HepG2 (cell line): ENCODE measurements around the gene RASA4. TPM values are rescaled to one million over a fixed set of nuclear protein-coding genes. Genes with fewer than 3 reads are reported as not detected.
"Not testable (repeated sequence)": the region's sequence is repeated elsewhere in the genome, so short reads cannot be mapped to it uniquely, and the experiment has no call there.

ENCODE experiments used
- ATAC-seq: fragments of 200-7000 bp; cut with Tn5 transposase; 3 replicates; pipeline ENCODE4 v1.9.1; 2020; ENCODE audit warnings: mild to moderate bottlenecking, moderate library complexity
- Bru-seq: library from RNA; stranded (reverse); fragments of 400-500 nt; gene quantifications from one replicate; lab custom pipeline; 2021; lab: Mats Ljungman, UMichigan
- BruChase-seq, 2 experiments: library from RNA; stranded (reverse); fragments of 400-500 nt; gene quantifications; one replicate each; lab custom pipeline; 2021; lab: Mats Ljungman, UMichigan
- BruUV-seq: library from RNA; stranded (reverse); fragments of 400-500 nt; replicated peaks from 2 replicates; lab custom pipeline; 2021; lab: Mats Ljungman, UMichigan
- CTCF ChIA-PET: fragments of 300-600 bp; formaldehyde crosslinking; extraction: SDS; loops from one replicate; lab custom pipeline; 2021; ENCODE audit warnings: low total read pairs, inconsistent platforms, low intra/inter-chr PET ratio; lab: Yijun Ruan, JAX
- POLR2A ChIA-PET: fragments of 350-600 bp; sonication (Branson Sonifier 250); formaldehyde crosslinking; loops from one replicate; lab custom pipeline; 2020; ENCODE audit warnings: antibody characterized with exemption, inconsistent platforms; lab: Yijun Ruan, JAX
- DNase-seq: peaks from one replicate; pipeline ENCODE4 v3.0.0-alpha.2; 2015; ENCODE audit warnings: low spot score
- FAIRE-seq: peaks from 3 replicates; lab custom pipeline; 2011; peaks lifted over from hg19 to GRCh38; lab: Jason Lieb, UNC
- H2AFZ ChIP-seq: one replicate; pipeline ENCODE4 v1.6.1; 2011; ENCODE audit warnings: low read length, inconsistent platforms
- H3K27ac ChIP-seq: fragments of 300-600 bp; 3 replicates; pipeline ENCODE4 v1.8.0; 2011; ENCODE audit warnings: mixed run types, mild to moderate bottlenecking, mixed read lengths, low read length, inconsistent platforms; ENCODE audit not compliant: insufficient read depth; ENCODE audit errors: extremely low read length
- H3K27me3 ChIP-seq, 2 experiments: fragments of 200-600 bp in 1 of 2; 2 replicates in 1 of 2; 3 replicates in 1 of 2; pipeline versions ENCODE4 v1.6.0 to v1.8.0; 2011; ENCODE audit warnings: low read length in 2 of 2, mild to moderate bottlenecking in 2 of 2, moderate library complexity in 2 of 2, inconsistent platforms in 1 of 2; ENCODE audit not compliant: insufficient read depth in 2 of 2, control insufficient read depth in 1 of 2
- H3K36me3 ChIP-seq, 2 experiments: fragments of 200-600 bp in 1 of 2; replicated peaks in 1 of 2; 2 replicates in 1 of 2; 3 replicates in 1 of 2; pipeline versions ENCODE4 v1.5.1 to v1.8.0; 2011; ENCODE audit warnings: low read length in 2 of 2, inconsistent platforms in 1 of 2; ENCODE audit not compliant: insufficient read depth in 2 of 2, control insufficient read depth in 1 of 2
- H3K4me1 ChIP-seq: 2 replicates; pipeline ENCODE4 v1.5.1; 2012; ENCODE audit warnings: low read length, inconsistent platforms; ENCODE audit not compliant: insufficient read depth
- H3K4me2 ChIP-seq: 2 replicates; pipeline ENCODE4 v1.6.0; 2011; ENCODE audit warnings: low read depth, low read length, inconsistent platforms
- H3K4me3 ChIP-seq, 3 experiments: fragments of 200-600 bp in 1 of 3; sonication (generic), shearing (Covaris generic) in 1 of 3; replicated peaks in 1 of 3; 2 replicates each; pipeline ENCODE4 v1.5.1; 2011 to 2016; ENCODE audit warnings: low read length in 3 of 3, inconsistent platforms in 2 of 3, low read depth in 2 of 3, mild to moderate bottlenecking in 2 of 3, control low read depth in 1 of 3, mixed read lengths in 1 of 3; ENCODE audit not compliant: insufficient read depth in 1 of 3
- H3K79me2 ChIP-seq: one replicate; pipeline ENCODE4 v1.6.1; 2011; ENCODE audit warnings: low read length, inconsistent platforms; ENCODE audit not compliant: insufficient read depth
- H3K9ac ChIP-seq: 2 replicates; pipeline ENCODE4 v1.6.0; 2011; ENCODE audit warnings: mild to moderate bottlenecking, low read depth, low read length, inconsistent platforms; ENCODE audit not compliant: insufficient read depth
- H3K9me3 ChIP-seq: 2 replicates; pipeline ENCODE4 v1.5.1; 2012; ENCODE audit warnings: mild to moderate bottlenecking, low read length
- H4K20me1 ChIP-seq: 2 replicates; pipeline ENCODE4 v1.6.0; 2011; ENCODE audit warnings: inconsistent platforms, mild to moderate bottlenecking, low read length, moderate library complexity; ENCODE audit not compliant: insufficient read depth
- GABPB1 ChIP-seq: IDR thresholded peaks from 2 replicates; pipeline ENCODE4 v1.6.1; 2016; ENCODE audit warnings: mild to moderate bottlenecking, missing genetic modification reagents, moderate library complexity, missing compliant biosample characterization
- KDM2A ChIP-seq: sonication (generic); formaldehyde crosslinking; IDR thresholded peaks from 2 replicates; pipeline ENCODE4 v1.4.0; 2020; ENCODE audit warnings: low read depth, missing genetic modification reagents, borderline replicate concordance
- WGBS: methylation state at CpG from one replicate; pipeline ENCODE4 v1.1.6; 2017; ENCODE audit warnings: low lambda C conversion rate; 5-methylcytosine and 5-hydroxymethylcytosine counted together
- in situ Hi-C: cut with HindIII; loops from 2 replicates; pipeline ENCODE4 v1.10.0; 2017; ENCODE audit warnings: low pct_unique_long_range_greater_than_20kb; ENCODE audit not compliant: extremely low pct_ligation_motif_present
- intact Hi-C: fragments of 100-400 bp; cut with micrococcal nuclease; formaldehyde crosslinking; loops from one replicate; pipeline ENCODE4 v1.10.0; 2022; ENCODE audit not compliant: unreplicated experiment
- long read RNA-seq, 2 experiments: library from RNA in 1 of 2; library from polyadenylated mRNA in 1 of 2; stranded (forward) in 1 of 2; unstranded in 1 of 2; transcript quantifications; one replicate each; pipeline ENCODE4 v2.0.0, GENCODE V29; 2019 to 2022
- polyA minus RNA-seq, 3 experiments: library from RNA; depleted of rRNA, polyadenylated mRNA; stranded (reverse); fragments of >200 nt; gene quantifications; 2 replicates each; pipeline ENCODE4 v1.2.3, GENCODE V29; 2011; ENCODE audit warnings: low replicate concordance in 1 of 3
- polyA plus RNA-seq, 8 experiments: library from polyadenylated mRNA; depleted of rRNA in 3 of 8; stranded (reverse) in 7 of 8; unstranded in 1 of 8; fragments of >200 nt; fragmentation: Illumina TruSeq in 4 of 8; extraction: Trizol in 4 of 8; gene quantifications; 2 replicates each; pipeline versions ENCODE4 v1.2.1 to v1.2.3, GENCODE V29; 2011 to 2016; ENCODE audit warnings: low read depth in 4 of 8, missing spikeins in 1 of 8, mixed read lengths in 1 of 8; ENCODE audit not compliant: insufficient read depth in 1 of 8
- total RNA-seq, 5 experiments: library from RNA; depleted of rRNA; stranded (reverse); fragments of >200 nt; fragmentation: Illumina TruSeq; extraction: Trizol; gene quantifications; 2 replicates each; pipeline ENCODE4 v1.2.3, GENCODE V29; 2016; ENCODE audit warnings: low read depth in 1 of 5
- TF ChIP-seq, protein P1 (sequence below): sonication (generic); formaldehyde crosslinking; IDR thresholded peaks from 2 replicates; pipeline ENCODE4 v1.4.0; 2020; ENCODE audit warnings: missing genetic modification reagents

The RASA4 gene
- total RNA-seq (2016; rRNA removed; fragmentation: Illumina TruSeq; extraction: Trizol) (0.59 and 1.1 TPM in 2 replicates), polyA plus RNA-seq (2011; rRNA removed) (1.6 and 3.2 TPM in 2 replicates), polyA minus RNA-seq (2011; rRNA and poly(A)+ RNA removed; ENCODE audit: low replicate concordance) (7.6 and 23.5 TPM in 2 replicates), Bru-seq, nascent RNA (not detected), BruChase-seq, experiment 1, labeled RNA remaining after a 6-hour chase (percentile 26 among the genes with signal in this experiment), BruChase-seq, experiment 2, labeled RNA remaining after a 2-hour chase (percentile 28 among the genes with signal in this experiment)
- total RNA-seq (2016; cell fraction: cytosol; rRNA removed; fragmentation: Illumina TruSeq; extraction: Trizol; ENCODE audit: low read depth): 1.4 and 1.8 TPM in 2 replicates
- 0.52 and 0.82 TPM in 2 replicates for total RNA-seq (2016; cell fraction: insoluble cytoplasmic fraction; rRNA removed; fragmentation: Illumina TruSeq; extraction: Trizol)
- total RNA-seq (2016; cell fraction: membrane; rRNA removed; fragmentation: Illumina TruSeq; extraction: Trizol): 0.37 and 0.62 TPM in 2 replicates
- 1.9 and 2.1 TPM in 2 replicates for total RNA-seq (2016; cell fraction: nucleus; rRNA removed; fragmentation: Illumina TruSeq; extraction: Trizol)
- polyA plus RNA-seq (2011; cell fraction: cytosol; rRNA removed): 1.0 and 1.1 TPM in 2 replicates
- polyA plus RNA-seq (2011; cell fraction: nucleus; rRNA removed): 23.8 and 32.1 TPM in 2 replicates
- 4.0 and 5.4 TPM in 2 replicates for polyA plus RNA-seq (2012)
- 0.06 and 0.48 TPM in 2 replicates for polyA plus RNA-seq (2016; cell fraction: cytosol; fragmentation: Illumina TruSeq; extraction: Trizol; ENCODE audit: low read depth)
- 0.85 and 1.1 TPM in 2 replicates for polyA plus RNA-seq (2016; cell fraction: insoluble cytoplasmic fraction; fragmentation: Illumina TruSeq; extraction: Trizol; ENCODE audit: low read depth)
- 0.66 and 0.69 TPM in 2 replicates for polyA plus RNA-seq (2016; cell fraction: membrane; fragmentation: Illumina TruSeq; extraction: Trizol; ENCODE audit: low read depth)
- polyA plus RNA-seq (2016; cell fraction: nucleus; fragmentation: Illumina TruSeq; extraction: Trizol; ENCODE audit: insufficient read depth, low read depth): 4.0 and 7.7 TPM in 2 replicates
- 1.2 and 1.7 TPM in 2 replicates for polyA minus RNA-seq (2011; cell fraction: cytosol; rRNA and poly(A)+ RNA removed)
- polyA minus RNA-seq (2011; cell fraction: nucleus; rRNA and poly(A)+ RNA removed): 5.1 and 8.9 TPM in 2 replicates
- long read RNA-seq, experiment 1, partial matches to known transcripts: 1 of 1 reads
- long read RNA-seq, experiment 1, other reads (novel, unspliced or antisense): 0 of 1 reads
- long read RNA-seq, experiment 2, full-length matches to known transcripts: 1 of 2 reads
- long read RNA-seq, experiment 2, partial matches to known transcripts: 0 of 2 reads
- long read RNA-seq, experiment 2, other reads (novel, unspliced or antisense): 1 of 2 reads

DNA sequence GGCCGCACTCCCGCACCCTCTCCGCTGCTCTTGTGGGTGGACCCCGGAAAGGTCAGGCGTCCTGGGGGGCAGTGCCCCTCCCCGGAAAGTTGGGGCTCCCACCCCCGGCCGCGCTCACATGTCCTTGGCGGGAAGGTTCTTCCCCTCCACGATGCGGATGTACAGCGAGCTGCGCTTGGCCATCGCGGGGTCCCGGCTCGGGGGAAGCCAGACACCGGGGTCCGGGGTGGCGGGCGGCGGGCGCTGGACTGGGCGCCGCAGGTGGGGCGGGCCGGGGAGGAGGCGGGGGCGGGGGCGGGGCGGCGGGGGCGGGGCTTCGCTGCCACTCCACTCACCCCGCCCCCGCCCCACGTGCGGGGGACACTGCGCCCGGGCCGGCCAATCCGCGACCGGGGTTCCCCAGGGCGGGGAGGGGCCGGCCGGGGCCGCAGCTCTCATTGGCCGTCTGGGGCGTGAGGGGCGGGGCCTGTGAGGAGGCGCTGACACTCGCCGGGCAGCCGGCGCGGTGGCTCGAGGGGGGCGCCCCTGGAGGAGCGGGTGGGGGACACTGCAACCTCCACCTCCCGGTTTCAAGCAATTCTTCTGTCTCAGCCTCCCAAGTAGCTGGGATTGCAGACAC is at the start of gene RASA4:
TSS of gene RASA4 (minus strand) at position 250 of the 619 bp plus-strand sequence. CDS start at position 183, 67 bp downstream.
- H3K4me1 ChIP-seq, H3K79me2 ChIP-seq, H2AFZ ChIP-seq, H3K27ac ChIP-seq, in situ Hi-C loops, FAIRE-seq: not testable (repeated sequence)
- peak within 1 kb of the TSS in 2 of 3 experiments; percentile 46 to 47; a peak in 3 of 6 replicates for H3K4me3 ChIP-seq
- H3K4me2 ChIP-seq: peak within 1 kb of the TSS; percentile 36; the same call in 1 of the 2 replicates
- TF ChIP-seq GABPB1 (CRISPR knock-in tag): peak; percentile 12; the same call in 1 of the 2 replicates
- peak; percentile 41; the same call in 1 of the 2 replicates for TF ChIP-seq KDM2A (CRISPR knock-in tag)
- TF ChIP-seq, protein P1, sequence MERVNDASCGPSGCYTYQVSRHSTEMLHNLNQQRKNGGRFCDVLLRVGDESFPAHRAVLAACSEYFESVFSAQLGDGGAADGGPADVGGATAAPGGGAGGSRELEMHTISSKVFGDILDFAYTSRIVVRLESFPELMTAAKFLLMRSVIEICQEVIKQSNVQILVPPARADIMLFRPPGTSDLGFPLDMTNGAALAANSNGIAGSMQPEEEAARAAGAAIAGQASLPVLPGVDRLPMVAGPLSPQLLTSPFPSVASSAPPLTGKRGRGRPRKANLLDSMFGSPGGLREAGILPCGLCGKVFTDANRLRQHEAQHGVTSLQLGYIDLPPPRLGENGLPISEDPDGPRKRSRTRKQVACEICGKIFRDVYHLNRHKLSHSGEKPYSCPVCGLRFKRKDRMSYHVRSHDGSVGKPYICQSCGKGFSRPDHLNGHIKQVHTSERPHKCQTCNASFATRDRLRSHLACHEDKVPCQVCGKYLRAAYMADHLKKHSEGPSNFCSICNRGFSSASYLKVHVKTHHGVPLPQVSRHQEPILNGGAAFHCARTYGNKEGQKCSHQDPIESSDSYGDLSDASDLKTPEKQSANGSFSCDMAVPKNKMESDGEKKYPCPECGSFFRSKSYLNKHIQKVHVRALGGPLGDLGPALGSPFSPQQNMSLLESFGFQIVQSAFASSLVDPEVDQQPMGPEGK (CRISPR knock-in tag): peak; percentile 40; the same call in 1 of the 2 replicates
- TF ChIP-seq, all 625 proteins: peak for 3; not testable (repeated sequence) for 622
- POLR2A ChIA-PET, H4K20me1 ChIP-seq, DNase-seq, H3K9me3 ChIP-seq, H3K36me3 ChIP-seq, H3K27me3 ChIP-seq, H3K9ac ChIP-seq, CTCF ChIA-PET, intact Hi-C loops, BruUV-seq: not testable (repeated sequence)
- peak; percentile 82 for ATAC-seq
- WGBS: no CpG with 5 or more reads among the region's 62 CpGs

DNA sequence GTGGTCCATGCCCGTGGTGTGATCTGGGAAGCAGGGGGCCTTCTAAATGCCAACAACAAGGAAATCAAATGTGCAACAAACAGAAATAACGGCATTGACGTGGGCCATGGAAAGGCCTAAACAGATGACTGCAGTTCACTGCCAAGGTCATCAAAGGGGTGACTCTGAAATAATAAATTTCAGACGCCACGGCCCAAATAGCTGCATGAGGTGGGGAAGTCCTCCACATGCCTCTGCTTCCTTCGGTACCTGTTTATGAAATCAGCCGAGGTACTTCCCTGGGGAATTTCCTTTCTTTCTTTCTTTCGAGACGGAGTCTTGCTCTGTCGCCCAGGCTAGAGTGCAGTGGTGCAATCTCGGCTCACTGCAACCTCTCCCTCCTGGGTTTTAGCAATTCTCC is 48.2 kb upstream of the RASA4 start:
- DNase-seq, in situ Hi-C loops, H2AFZ ChIP-seq, H3K9ac ChIP-seq, POLR2A ChIA-PET, ATAC-seq, H3K36me3 ChIP-seq, H3K4me2 ChIP-seq, FAIRE-seq, H3K79me2 ChIP-seq, intact Hi-C loops, H3K27me3 ChIP-seq, H4K20me1 ChIP-seq, H3K27ac ChIP-seq, H3K4me1 ChIP-seq, H3K4me3 ChIP-seq, CTCF ChIA-PET, H3K9me3 ChIP-seq: not testable (repeated sequence)
- BruUV-seq: TSS peak; percentile 31
- WGBS: 96% methylated on average over 6 of the region's 11 CpGs
